NCI-H2196 (cell line): ENCODE data around the gene SEMA4D.

Source experiments
- DNase-seq: peaks from one replicate; lab custom pipeline; 2025; ENCODE audit not compliant: unreplicated experiment; lab: John Stamatoyannopoulos, UW

Gene SEMA4D

DNA sequence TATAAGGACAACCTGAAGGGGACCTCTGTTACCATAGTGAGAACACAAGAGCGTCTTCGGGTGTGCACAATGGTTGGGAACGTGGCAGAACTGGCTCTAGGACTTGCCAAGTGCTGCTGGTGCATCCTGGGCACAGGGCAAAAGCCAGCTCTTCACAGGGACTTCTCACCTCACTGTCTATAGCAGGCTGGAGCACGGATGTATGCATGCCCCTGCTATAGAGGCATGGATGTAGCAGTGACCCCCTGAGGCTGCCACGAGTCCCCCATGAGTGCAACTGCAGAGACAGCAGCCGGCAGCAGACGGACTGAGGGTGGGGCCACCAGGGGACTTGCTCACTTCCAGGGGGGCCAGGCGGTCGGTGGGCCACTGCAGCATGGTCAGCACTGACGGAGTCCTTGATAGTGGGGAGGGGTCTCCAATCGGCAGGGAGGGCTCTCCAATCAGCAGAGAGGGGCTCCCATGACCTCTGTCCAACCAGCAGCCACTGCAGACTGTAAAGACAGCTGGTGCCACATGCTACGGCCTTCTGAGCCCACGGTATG lies 64.9 kb downstream of the SEMA4D start:
- no peak for DNase-seq

DNA sequence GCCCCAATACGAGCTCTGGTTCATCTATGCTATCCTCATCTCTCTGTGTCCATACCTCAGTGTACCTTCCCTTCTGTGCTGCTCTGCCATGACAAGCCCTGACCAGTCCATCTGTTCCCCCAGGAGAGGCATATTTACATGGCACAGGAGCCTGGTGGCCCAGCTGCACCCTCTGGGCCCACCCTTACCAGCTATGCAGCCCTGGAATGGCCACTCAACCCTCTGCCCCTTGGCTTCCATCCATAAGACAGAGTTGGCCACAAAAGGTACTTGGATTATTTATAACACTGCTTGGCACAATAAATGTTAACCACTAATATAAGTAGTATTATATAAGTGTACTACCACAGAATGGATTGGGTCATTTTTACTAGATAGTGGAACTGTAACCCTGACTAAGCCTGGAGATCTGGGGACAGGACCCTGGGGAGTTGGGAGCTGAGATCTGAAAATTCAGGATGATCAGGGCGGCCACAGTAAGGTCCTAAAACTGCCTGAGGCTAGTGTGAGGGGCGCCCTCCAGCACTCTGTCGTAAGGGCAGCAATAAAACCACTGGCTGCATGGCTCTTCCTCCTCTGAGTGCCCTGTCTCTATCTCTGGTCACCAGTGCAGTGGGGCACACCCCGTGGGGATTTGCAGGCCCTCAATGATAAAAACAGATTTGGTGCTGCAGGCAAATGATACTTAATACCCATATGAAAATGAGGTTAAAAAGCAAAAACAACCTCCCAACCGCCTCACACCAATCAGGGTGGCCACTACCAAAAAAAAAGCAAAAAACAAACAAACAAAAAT lies 65.8 kb downstream of the SEMA4D start:
- no peak for DNase-seq

DNA sequence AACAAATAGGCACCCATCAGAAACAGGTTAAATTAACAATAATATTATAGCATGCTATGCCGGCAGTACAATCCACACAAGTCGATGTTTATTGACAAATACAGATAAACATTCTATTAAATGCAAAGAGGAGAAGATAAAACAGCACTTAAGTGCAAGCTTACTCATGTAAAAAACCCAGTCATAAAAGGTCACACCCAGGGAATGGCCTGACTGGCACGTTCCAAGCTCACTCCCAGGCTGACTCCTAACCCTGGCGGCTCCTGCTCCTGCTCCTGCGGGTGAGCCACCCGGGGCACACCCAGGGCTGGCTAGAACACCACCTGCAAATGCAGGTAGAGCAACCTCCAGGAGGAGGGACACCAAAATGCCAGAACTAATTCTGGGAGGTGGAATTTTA lies 66.9 kb downstream of the SEMA4D start:
- no peak for DNase-seq

DNA sequence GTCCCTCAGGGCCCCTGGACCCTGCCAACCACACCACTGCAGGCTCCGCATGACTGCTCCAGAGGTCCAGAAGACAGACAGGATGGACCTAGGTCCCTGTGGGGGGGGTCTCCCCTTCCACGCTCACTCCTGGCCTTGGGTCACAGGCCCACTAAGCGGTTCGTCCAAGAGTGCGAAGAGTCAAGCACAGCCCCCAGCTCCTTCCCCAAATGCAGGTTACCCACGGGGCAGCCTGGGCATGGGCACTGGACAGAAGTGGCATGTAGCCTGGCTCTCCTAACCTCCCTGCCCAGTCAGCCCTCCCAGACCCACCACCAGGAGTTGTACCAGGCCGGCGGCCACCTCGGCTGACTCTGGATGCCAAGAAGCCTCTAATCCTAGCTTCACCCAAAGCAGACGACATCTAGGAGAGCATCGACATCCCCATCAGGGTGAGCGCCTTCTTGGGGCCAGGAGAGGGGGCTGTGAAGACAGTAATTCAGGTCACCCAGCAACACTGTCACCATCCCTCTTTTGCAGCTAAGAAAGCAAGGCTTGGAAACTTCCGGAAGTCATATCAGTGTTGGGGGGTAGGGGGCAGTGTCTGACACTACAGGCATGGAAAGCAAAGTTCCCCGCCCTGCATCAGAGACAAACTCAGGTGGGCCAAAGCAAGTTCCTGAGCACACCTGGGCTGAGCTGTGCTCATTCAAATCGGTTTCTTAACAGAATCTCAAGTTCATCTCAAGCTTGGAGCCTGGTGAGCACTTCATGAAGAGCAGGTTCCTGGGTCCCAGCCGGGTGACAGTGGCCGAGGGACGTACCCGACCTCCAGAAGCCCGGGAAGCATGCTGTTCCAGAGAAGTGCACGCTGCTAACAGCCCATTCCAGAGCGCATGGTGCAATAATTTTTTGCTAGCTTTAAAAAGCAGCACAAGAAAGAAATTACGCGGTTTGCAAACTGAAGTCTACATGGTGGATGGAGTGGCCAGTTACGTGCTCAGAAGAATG lies 68.7 kb downstream of the SEMA4D start:
- no peak for DNase-seq

GRCh38 chr9:89428222-89428761 lies 69.6 kb downstream of the SEMA4D start:
- no peak for DNase-seq

DNA sequence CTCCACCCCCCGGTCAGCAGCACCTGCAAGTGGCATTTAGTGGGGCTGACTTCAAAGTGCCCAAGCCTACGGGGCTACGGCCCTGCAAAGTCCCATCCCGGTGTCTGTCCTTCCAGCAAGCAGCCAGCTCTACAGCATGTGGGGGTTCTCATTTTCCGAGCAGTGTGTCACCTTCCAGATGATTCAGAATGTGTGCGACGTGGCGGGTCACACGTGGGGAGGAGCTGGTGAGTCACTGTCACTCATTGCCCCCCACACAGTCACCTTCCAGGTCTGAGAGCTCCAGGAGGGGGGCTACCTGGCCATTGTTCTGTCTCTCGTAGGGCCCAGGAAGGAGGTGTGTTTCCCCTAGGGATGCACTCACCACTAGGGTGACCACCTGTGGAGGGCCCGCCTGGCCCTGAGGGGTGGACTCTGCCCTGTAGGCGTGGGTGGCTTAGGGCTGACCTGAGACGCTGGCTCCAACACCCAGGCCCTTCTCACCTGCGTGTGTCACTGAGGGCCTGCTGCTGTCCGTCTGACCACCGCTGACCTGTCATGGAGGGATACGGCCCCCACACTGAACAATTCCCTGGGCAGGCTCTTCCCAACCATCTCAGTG lies 70.2 kb downstream of the SEMA4D start:
- DNase-seq = no peak

GRCh38 chr9:89426384-89426961 lies 71.4 kb downstream of the SEMA4D start:
- no peak for DNase-seq

DNA sequence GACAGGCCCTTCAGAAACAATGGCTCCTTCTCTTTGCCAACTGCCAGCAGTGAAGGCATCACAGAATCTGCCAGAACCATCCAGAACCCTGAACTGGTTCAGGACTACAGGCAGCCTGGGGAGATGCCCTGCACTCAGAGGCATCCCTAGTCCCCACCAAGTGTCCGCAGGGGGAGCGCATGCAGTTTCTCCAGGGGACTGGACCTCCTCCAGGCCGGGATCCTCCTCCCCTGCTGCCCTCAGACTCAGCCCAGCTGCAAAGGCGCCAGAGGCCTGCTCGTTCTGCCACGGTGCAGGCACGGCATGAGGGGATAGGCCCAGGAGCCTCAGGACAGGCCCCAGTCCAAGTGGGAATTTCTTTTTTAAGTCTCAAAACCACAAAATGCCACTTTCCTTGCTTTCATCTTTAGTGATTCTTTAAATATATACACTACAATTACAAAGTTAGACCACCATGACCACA lies 72.0 kb downstream of the SEMA4D start:
- no peak for DNase-seq

DNA sequence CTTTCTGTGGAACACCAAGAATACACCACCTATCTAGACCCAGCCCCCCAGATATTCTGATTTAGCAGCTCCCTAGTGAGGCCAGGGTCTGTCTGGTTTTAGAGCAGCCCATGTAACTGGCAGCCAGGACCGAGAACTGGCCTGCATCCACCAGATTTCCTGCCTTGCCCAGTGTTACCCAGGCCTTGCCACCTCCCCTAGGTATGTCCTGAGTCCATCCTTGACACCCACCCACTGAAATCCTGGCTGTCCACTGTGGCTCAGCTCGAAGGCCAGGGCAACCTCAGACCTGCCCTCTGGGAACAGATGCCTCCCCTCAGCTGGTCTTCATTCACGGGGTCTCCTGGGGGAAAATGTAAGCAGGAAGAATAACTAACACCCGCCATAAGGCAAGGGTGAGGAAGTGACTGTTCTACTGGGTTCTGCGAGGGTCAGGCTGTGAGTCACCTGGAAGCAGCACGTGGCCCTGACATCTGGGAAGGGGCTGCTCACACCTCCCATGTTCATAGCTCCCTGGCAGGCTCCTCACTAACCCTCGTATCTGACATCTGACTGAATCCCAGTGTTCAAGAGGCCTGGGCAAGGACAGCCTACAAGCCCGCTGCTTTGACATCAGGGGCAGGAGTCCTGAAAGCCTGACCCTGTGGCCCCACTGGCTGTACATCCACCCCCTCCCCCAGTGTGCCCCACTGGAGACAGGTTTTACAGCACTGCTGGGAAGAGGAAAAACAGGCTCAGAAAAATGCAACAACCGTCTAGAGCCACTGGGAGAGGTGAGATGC lies 72.7 kb downstream of the SEMA4D start:
- no peak for DNase-seq

GRCh38 chr9:89422151-89422975 lies 75.5 kb downstream of the SEMA4D start:
- DNase-seq = no peak

DNA sequence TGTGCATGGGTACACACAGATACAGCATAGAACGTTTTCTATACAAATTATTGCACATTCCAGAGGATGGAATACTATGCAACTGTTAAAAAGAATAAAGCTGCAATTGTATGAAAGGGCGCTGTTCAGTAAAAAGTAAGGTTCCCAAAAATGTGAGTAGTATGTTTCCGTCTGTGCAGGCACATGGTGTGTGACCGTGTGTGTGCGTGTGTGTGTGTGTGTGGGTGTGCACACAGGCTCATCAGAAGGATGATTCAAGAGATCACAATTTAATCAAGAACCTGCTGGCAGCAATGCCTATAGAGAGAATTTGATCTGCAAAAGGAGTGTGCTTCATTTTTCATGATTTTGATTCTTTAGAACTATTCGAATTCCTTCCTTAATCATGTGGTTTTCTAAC lies 76.3 kb downstream of the SEMA4D start:
- DNase-seq = no peak

GRCh38 chr9:89420397-89421178 lies 77.3 kb downstream of the SEMA4D start:
- no peak for DNase-seq

DNA sequence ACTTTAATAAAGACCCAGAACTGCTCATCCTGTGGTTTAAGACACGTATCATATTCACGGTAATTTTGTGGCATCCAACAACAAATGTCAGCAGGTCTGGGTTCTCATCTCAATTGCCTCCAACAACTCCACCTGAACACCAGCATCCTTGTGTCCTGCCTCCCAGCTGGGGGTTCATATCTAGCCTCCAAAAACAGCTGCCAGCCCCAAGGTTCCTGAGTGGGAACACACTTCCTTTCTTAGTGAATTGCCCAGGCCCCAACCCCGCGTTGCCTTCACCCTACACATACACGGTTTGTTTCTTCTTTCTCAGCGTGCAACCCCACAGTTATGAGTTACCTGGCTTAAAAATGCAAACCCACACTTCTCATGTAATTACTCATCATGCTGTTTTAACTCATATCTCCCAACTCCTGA lies 77.9 kb downstream of the SEMA4D start:
- DNase-seq = no peak

- no peak for DNase-seq
These were observed 78.9 kb downstream of the SEMA4D start for GRCh38 chr9:89418882-89419640.

- DNase-seq = peak; percentile 9
These were observed 79.5 kb downstream of the SEMA4D start for GRCh38 chr9:89418474-89418845.

- no peak for DNase-seq
These were observed 80.0 kb downstream of the SEMA4D start for GRCh38 chr9:89417832-89418473.
